Measurements from ENCODE around the gene GAL3ST3. TPM values are rescaled to one million over a fixed set of nuclear protein-coding genes. Genes with fewer than 3 reads are reported as not detected.

GAL3ST3 gene
- total and polyA plus RNA-seq, 2 of the 8 experiments (the other 6 are each of a cell fraction or from before 2014, with no cell fraction given) = 21.1 to 21.4 TPM

- H4K20me1 ChIP-seq (replicated peaks in 1 of 2; ENCODE audit: control insufficient read depth in 1 of 2, insufficient read depth in 2 of 2, low read length in 2 of 2) = peaks cover 2 to 4% of the 10 kb centered on the region in 2 experiments
- 86% methylated on average over 1 of the region's 1 CpG; no CpG with 5 or more reads in 1 of the 2 experiments for WGBS, 2 experiments (ENCODE audit: extremely low coverage in 1 of 2, insufficient coverage in 1 of 2, insufficient read length in 1 of 2, insufficient replicate concordance in 2 of 2, low coverage in 1 of 2, low lambda C conversion rate in 2 of 2, missing lambda C conversion rate in 1 of 2)
- H3K23me2 ChIP-seq (ENCODE audit: low read depth, low read length) = no peaks in the 10 kb centered on the region; the same call in 1 of the 2 replicates
- H3K56ac ChIP-seq (replicated peaks; ENCODE audit: insufficient read length, low read depth, low read length) = no peak overlapping the region
- no peak overlapping the region for H3K23ac ChIP-seq (ENCODE audit: insufficient read length)
- H3K4me3 ChIP-seq (ENCODE audit: extremely low read depth in 1 of 4, insufficient read depth in 2 of 4, low read depth in 3 of 4, low read length in 4 of 4) = no peak overlapping the region
- DNase-seq (ENCODE audit: low read depth in 1 of 2, low spot score in 2 of 2) (no peak), FAIRE-seq (no peak)
- H2AK5ac ChIP-seq (ENCODE audit: low read depth, low read length) = no peak overlapping the region
- no peak overlapping the region for H4K91ac ChIP-seq (replicated peaks; ENCODE audit: insufficient read length, low read length)
- H3K27ac ChIP-seq (ENCODE audit: low read depth, low read length) = no peak overlapping the region
- H4K5ac ChIP-seq (ENCODE audit: insufficient read length, low read depth, low read length) = no peak overlapping the region
- ChIA-PET POLR2A (ENCODE audit: partially characterized antibody) (no interaction called here), CTCF (ENCODE audit: partially characterized antibody) (interaction anchor here (1.1 kb wide), 1 partner anchor 111 kb away, joined by 5 read pairs; no protein-coding TSS in a partner anchor)
- H3K14ac ChIP-seq (ENCODE audit: insufficient read length) = no peak overlapping the region
- no peak overlapping the region for H2BK15ac ChIP-seq (ENCODE audit: low read length)
- no peaks in the 10 kb centered on the region for H3K27me3 ChIP-seq (replicated peaks in 1 of 4; ENCODE audit: control insufficient read depth in 3 of 4, extremely low read depth in 1 of 4, insufficient read depth in 3 of 4, low read length in 3 of 4)
- peaks cover 5 to 13% (median 8%) of the 10 kb centered on the region in 4 experiments; a peak in 6 of 7 replicates for H3K4me1 ChIP-seq (replicated peaks in 1 of 4; ENCODE audit: control insufficient read depth in 3 of 4, insufficient read depth in 4 of 4, low read length in 3 of 4)
- no peak overlapping the region for H2BK5ac ChIP-seq (ENCODE audit: low read depth, low read length)
- no peak overlapping the region for H3K18ac ChIP-seq (ENCODE audit: extremely low read depth, low read length)
- no peak overlapping the region for H3K4ac ChIP-seq (replicated peaks; ENCODE audit: insufficient read length, low read depth, low read length)
- no peak overlapping the region for H2BK120ac ChIP-seq (replicated peaks; ENCODE audit: low read depth, low read length)
- no peak overlapping the region for H2BK20ac ChIP-seq (ENCODE audit: low read length)
- H3K79me1 ChIP-seq (ENCODE audit: low read depth, low read length) = no peaks in the 10 kb centered on the region
- H4K8ac ChIP-seq (ENCODE audit: extremely low read depth, insufficient read depth, low read length) = no peak overlapping the region
- no peaks in the 10 kb centered on the region for H3K9me3 ChIP-seq (ENCODE audit: insufficient read depth in 2 of 2, low read depth in 1 of 2, low read length in 1 of 2)
- no peak overlapping the region for H2AFZ ChIP-seq (ENCODE audit: low read length)
- peaks cover 0 to 13% of the 10 kb centered on the region in 2 experiments; a peak in 2 of 4 replicates for H3K79me2 ChIP-seq (ENCODE audit: control insufficient read depth in 1 of 2, insufficient read depth in 2 of 2, low read length in 2 of 2)
- H3K9ac ChIP-seq (replicated peaks in 1 of 4; ENCODE audit: extremely low read depth in 1 of 4, low read depth in 3 of 4, low read length in 3 of 4) = no peak overlapping the region
- TF ChIP-seq CBX8 (IDR thresholded peaks at IDR 0.05; ENCODE audit: borderline replicate concordance, low read depth, low read length) = no peak
- no peak for TF ChIP-seq KDM1A (IDR thresholded peaks at IDR 0.05; ENCODE audit: borderline replicate concordance, low read length)
- no peak for TF ChIP-seq GTF2F1 (IDR thresholded peaks at IDR 0.05; ENCODE audit: borderline replicate concordance, low read depth, low read length)
- no peak for TF ChIP-seq GABPA (IDR thresholded peaks at IDR 0.05; ENCODE audit: borderline replicate concordance, insufficient read depth, low read length)
- no peak for TF ChIP-seq ASH2L (IDR thresholded peaks at IDR 0.05; ENCODE audit: low read length)
- TF ChIP-seq MAFK (IDR thresholded peaks at IDR 0.05; ENCODE audit: low read depth, low read length) = no peak
- no peak for TF ChIP-seq TBP (IDR thresholded peaks at IDR 0.05; ENCODE audit: low read depth, low read length)
- TF ChIP-seq BCL11A (IDR thresholded peaks at IDR 0.05; ENCODE audit: low read depth in 2 of 2, low read length in 2 of 2) = no peak
- TF ChIP-seq EZH2 (IDR thresholded peaks at IDR 0.05; ENCODE audit: low read depth, low read length, severe bottlenecking) = no peak
- TF ChIP-seq BRCA1 (IDR thresholded peaks at IDR 0.05; ENCODE audit: low read depth, low read length) = no peak
- TF ChIP-seq SRF (IDR thresholded peaks at IDR 0.05; ENCODE audit: low read depth, low read length) = no peak
- no peak for TF ChIP-seq SP4 (IDR thresholded peaks at IDR 0.05; ENCODE audit: low read length)
- TF ChIP-seq KDM5A (IDR thresholded peaks at IDR 0.05; ENCODE audit: low read length) = no peak
- H3K4me2 ChIP-seq (ENCODE audit: insufficient read depth in 1 of 2, low read depth in 2 of 2, low read length in 2 of 2) = no peak overlapping the region
- H3K36me3 ChIP-seq (ENCODE audit: control insufficient read depth in 2 of 4, insufficient read depth in 4 of 4, low read length in 3 of 4) = peaks cover under 1 to 7% (median 2%) of the 10 kb centered on the region in 4 experiments; a peak in 4 of 8 replicates
- no peak overlapping the region for H2BK12ac ChIP-seq (ENCODE audit: low read depth, low read length)
These were observed 24.7 kb upstream of the GAL3ST3 start for GRCh38 chr11:66073669-66074068.

Data from H1 (cell line).